Activated naive CD8-positive, alpha-beta T cell treated with anti-CD3 and anti-CD28 coated beads, Interleukin-2, amount 10 ng/mL, durations not matched to agents 7 days and 5 days (primary cell): ENCODE results near the gene RPN1. TPM values are rescaled to one million over a fixed set of nuclear protein-coding genes. Genes with fewer than 3 reads are reported as not detected.

Experiments used
- ATAC-seq: fragments of 150-1000 bp; cut with Tn5 transposase; one replicate; pipeline ENCODE4 v1.10.0; 2021; ENCODE audit warnings: low read depth, moderate library complexity
- POLR2A ChIA-PET: fragments of 350-600 bp; sonication (Branson Sonifier 250); formaldehyde crosslinking; loops from one replicate; lab custom pipeline; 2021; ENCODE audit warnings: antibody characterized with exemption; lab: Charles Lee
- DNase-seq: peaks from one replicate; pipeline ENCODE4 v3.0.0; 2021
- H3K27ac Mint-ChIP-seq: one replicate; pipeline ENCODE4 v1.8.0; 2022; ENCODE audit warnings: mild to moderate bottlenecking, mixed read lengths
- H3K27me3 Mint-ChIP-seq: one replicate; pipeline ENCODE4 v1.8.0; 2022; ENCODE audit warnings: mild to moderate bottlenecking, moderate library complexity, mixed read lengths
- H3K36me3 Mint-ChIP-seq: one replicate; pipeline ENCODE4 v1.8.0; 2021; ENCODE audit warnings: mild to moderate bottlenecking, mixed read lengths
- H3K4me1 Mint-ChIP-seq: one replicate; pipeline ENCODE4 v1.8.0; 2021; ENCODE audit warnings: mixed read lengths
- H3K4me3 Mint-ChIP-seq: one replicate; pipeline ENCODE4 v1.8.0; 2022; ENCODE audit warnings: mild to moderate bottlenecking, moderate library complexity, mixed read lengths
- H3K9me3 Mint-ChIP-seq: one replicate; pipeline ENCODE4 v1.8.0; 2021; ENCODE audit warnings: mixed read lengths
- total RNA-seq, 2 experiments: library from RNA; stranded (reverse); gene quantifications; one replicate each; pipeline ENCODE4 v1.2.3, GENCODE V29; 2021

The RPN1 gene
- total RNA-seq, 2 experiments from 2014 or later = 117 to 118 TPM

GRCh38 chr3:128616516-128617269 is 33.9 kb downstream of the RPN1 start:
- H3K4me3 Mint-ChIP-seq = peak overlapping the region; percentile 89
- H3K4me1 Mint-ChIP-seq = peaks cover 30% of the 10 kb centered on the region
- no peaks in the 10 kb centered on the region for H3K9me3 Mint-ChIP-seq
- DNase-seq = no peak
- POLR2A ChIA-PET = interaction anchor here (0.9 to 2.2 kb wide), 10 partner anchors 8 to 699 kb away, joined by 3 to 13 read pairs (median 7); partner anchors contain the start of genes ACAD9 and RPN1
- peak overlapping the region; percentile 86 for H3K27ac Mint-ChIP-seq
- H3K27me3 Mint-ChIP-seq = no peaks in the 10 kb centered on the region
- no peak for ATAC-seq
- peaks cover 23% of the 10 kb centered on the region for H3K36me3 Mint-ChIP-seq

- H3K4me1 Mint-ChIP-seq = peaks cover 12% of the 10 kb centered on the region
- peak overlapping the region; percentile 50 for H3K27ac Mint-ChIP-seq
- no peaks in the 10 kb centered on the region for H3K9me3 Mint-ChIP-seq
- POLR2A ChIA-PET = no interaction called here
- no peak for DNase-seq
- peaks cover 9% of the 10 kb centered on the region for H3K36me3 Mint-ChIP-seq
- no peak overlapping the region for H3K4me3 Mint-ChIP-seq
- H3K27me3 Mint-ChIP-seq = no peaks in the 10 kb centered on the region
- no peak for ATAC-seq
Observed at GRCh38 chr3:128614076-128614475, 36.5 kb downstream of the RPN1 start.

DNA sequence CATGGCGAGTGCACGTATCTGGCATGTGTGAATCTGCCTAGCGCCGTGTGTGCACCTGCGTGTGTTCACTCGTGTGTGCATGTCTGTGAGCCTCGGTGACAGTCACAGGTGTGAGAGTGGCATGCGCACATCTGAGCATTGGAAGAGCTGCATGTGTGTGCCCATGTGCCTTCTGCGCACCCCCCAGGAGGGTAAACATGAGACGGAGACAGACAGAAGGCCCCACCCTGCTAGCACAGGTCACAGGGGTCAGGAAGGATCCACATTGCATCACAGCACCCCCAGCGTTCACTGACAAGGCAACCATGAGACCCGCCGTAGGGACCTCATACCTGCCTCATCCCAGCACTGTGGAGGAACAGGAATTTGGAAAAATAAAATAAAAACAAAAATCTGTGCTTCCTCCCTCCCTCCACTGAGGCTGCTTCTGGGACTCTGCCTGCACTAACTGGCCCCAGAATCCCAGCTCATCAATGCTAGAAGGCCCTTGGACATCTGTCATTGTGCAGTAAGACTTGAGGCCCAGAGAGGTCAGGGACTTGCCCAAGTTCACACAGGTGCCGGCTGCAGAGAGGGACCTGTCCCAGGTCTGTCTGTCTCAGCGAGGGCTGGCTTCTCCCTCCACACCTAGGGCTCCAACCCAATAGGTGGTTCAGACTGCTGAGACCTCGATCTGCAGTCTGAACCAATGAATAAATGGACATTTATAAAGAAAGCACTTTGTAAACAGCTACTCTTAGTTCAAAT is 37.4 kb downstream of the RPN1 start:
- ATAC-seq (no peak), DNase-seq (no peak)
- H3K9me3 Mint-ChIP-seq = no peaks in the 10 kb centered on the region
- POLR2A ChIA-PET = no interaction called here
- no peaks in the 10 kb centered on the region for H3K27me3 Mint-ChIP-seq
- no peak overlapping the region for H3K27ac Mint-ChIP-seq
- H3K36me3 Mint-ChIP-seq = peaks cover 1% of the 10 kb centered on the region
- peaks cover 5% of the 10 kb centered on the region for H3K4me1 Mint-ChIP-seq
- no peak overlapping the region for H3K4me3 Mint-ChIP-seq

DNA sequence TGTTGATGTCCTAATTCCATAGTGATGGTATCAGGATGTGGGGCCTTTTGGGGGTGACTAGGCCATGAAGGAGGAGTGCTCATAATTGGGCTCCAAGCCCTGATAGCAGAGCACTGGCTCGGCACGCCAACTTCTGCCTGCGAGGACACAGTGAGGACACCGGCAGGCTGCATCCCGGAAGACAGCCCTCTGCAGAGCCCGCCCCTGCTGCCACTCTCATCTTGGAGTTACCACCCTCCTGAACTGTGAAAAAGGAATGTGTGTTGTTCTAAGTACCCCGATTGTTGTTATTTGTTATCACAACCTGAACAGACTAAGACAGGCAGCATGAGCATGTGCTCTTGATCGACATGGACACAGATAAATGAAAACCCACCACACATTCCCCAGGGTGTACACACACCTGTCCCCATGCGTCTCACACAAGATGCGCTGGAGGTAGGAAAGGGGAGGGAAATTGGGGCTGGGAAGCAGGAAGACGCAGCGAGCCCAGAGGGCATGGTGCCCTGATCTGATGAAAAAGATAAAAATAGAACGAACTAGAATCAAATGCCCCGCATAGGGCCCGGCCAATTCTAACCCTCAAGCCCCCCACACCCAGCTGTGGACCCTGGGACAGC is 40.1 kb downstream of the RPN1 start:
- Mint-ChIP-seq H3K36me3 (no peaks in the 10 kb centered on the region), H3K4me1 (peaks cover 1% of the 10 kb centered on the region), H3K4me3 (no peak overlapping the region), H3K9me3 (no peaks in the 10 kb centered on the region), H3K27ac (no peak overlapping the region), H3K27me3 (peaks cover 8% of the 10 kb centered on the region)
- DNase-seq (no peak), ATAC-seq (no peak)
- POLR2A ChIA-PET = no interaction called here

GRCh38 chr3:128609294-128609693 is 41.3 kb downstream of the RPN1 start:
- no peak for DNase-seq
- no peak overlapping the region for H3K27ac Mint-ChIP-seq
- H3K4me1 Mint-ChIP-seq = peaks cover 1% of the 10 kb centered on the region
- H3K27me3 Mint-ChIP-seq = peaks cover 13% of the 10 kb centered on the region
- POLR2A ChIA-PET = interaction anchor here (1.9 kb wide), 1 partner anchor 8 kb away, joined by 7 read pairs; no protein-coding TSS in a partner anchor
- no peak overlapping the region for H3K4me3 Mint-ChIP-seq
- no peak for ATAC-seq
- no peaks in the 10 kb centered on the region for H3K36me3 Mint-ChIP-seq
- H3K9me3 Mint-ChIP-seq = no peaks in the 10 kb centered on the region

GRCh38 chr3:128607710-128608048 is 42.9 kb downstream of the RPN1 start:
- DNase-seq = no peak
- Mint-ChIP-seq H3K4me1 (peaks cover 1% of the 10 kb centered on the region), H3K9me3 (no peaks in the 10 kb centered on the region), H3K36me3 (no peaks in the 10 kb centered on the region), H3K4me3 (no peak overlapping the region), H3K27ac (no peak overlapping the region), H3K27me3 (peaks cover 13% of the 10 kb centered on the region)
- ATAC-seq = no peak
- POLR2A ChIA-PET = no interaction called here

DNA sequence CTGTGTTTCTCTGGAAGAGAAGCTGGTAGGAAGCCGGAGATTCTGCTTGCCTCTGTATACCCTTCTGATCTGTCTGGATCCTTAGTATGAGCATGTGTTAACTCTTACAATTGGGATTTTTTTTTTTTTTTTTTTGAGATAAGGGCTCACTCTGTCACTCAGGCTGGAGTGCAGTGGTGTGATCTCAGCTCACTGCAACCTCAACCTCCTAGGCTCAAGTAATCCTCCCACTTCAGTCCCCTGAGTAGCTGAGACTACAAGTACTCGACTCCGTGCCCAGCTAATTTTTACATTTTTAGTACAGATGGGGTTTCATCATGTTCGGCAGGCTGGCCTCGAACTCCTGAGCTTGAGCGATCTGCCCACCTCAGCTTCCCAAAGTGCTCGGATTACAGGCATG is 44.5 kb downstream of the RPN1 start:
- POLR2A ChIA-PET = no interaction called here
- no peak overlapping the region for H3K4me3 Mint-ChIP-seq

GRCh38 chr3:128605091-128606046 is 45.2 kb downstream of the RPN1 start:
- Mint-ChIP-seq H3K27ac (no peak overlapping the region), H3K4me1 (peaks cover 1% of the 10 kb centered on the region)

More for the DNA sequence above, 44.5 kb downstream of the RPN1 start:
- DNase-seq (no peak), ATAC-seq (no peak)
- no peaks in the 10 kb centered on the region for H3K9me3 Mint-ChIP-seq
- H3K27ac Mint-ChIP-seq = no peak overlapping the region
- peaks cover 1% of the 10 kb centered on the region for H3K4me1 Mint-ChIP-seq
- peaks cover 13% of the 10 kb centered on the region for H3K27me3 Mint-ChIP-seq
- H3K36me3 Mint-ChIP-seq = no peaks in the 10 kb centered on the region

DNA sequence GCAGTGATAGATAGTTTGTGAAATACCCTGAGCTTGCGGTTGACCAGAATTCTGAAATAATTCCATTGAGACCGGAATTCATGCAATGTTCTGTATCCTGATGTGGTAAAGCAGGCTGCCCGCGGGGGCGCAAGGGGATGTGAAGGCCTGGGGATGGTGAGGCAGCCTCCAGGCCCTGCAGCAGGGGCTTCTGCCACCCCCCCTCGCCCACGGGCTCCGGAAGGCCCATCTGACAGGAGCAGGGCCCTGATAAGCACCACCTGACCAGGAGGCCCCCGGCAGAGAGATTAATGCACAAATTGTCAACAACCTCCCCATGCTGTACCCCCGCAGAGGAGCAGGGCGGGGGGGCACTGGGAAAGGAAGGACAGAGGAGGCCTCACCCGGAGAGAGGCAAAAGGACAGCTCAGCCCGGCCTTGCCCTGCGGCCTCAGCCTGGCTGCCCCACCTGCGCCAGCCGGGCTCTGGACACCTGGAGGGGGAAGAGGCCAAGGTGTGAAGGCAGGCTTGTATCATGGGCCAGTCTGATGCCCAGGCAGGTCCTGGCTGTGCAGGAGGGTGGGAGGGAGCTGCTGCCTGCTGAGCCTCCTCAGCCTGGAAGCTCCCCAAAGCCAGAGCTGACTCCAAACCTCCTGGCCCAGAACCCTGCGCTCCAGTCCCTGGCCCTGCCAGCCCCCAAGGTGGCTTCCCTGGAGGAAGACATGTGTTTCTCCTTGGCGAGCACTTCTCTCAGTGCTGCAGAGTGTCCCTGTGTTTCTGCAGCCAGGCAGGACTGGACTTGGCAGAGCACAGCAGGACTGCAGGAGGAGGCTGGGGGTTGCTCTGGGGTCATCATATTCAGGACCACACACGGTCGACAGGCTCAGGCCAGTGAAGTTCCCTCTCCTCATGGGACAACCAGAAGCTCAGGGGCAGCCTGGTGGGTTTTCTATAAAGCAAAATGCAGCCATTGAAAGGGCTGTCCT is 46.5 kb downstream of the RPN1 start:
- no peaks in the 10 kb centered on the region for H3K9me3 Mint-ChIP-seq
- POLR2A ChIA-PET = no interaction called here
- no peak for DNase-seq
- H3K36me3 Mint-ChIP-seq = no peaks in the 10 kb centered on the region
- ATAC-seq = no peak
- no peak overlapping the region for H3K4me3 Mint-ChIP-seq
- no peak overlapping the region for H3K27ac Mint-ChIP-seq
- peaks cover 1% of the 10 kb centered on the region for H3K4me1 Mint-ChIP-seq
- peaks cover 13% of the 10 kb centered on the region for H3K27me3 Mint-ChIP-seq

More at GRCh38 chr3:128605091-128606046, 45.2 kb downstream of the RPN1 start:
- H3K9me3 Mint-ChIP-seq = no peaks in the 10 kb centered on the region
- no peak for ATAC-seq
- no peaks in the 10 kb centered on the region for H3K36me3 Mint-ChIP-seq
- DNase-seq = no peak
- H3K27me3 Mint-ChIP-seq = peaks cover 13% of the 10 kb centered on the region
- POLR2A ChIA-PET = no interaction called here
- no peak overlapping the region for H3K4me3 Mint-ChIP-seq

- no peak overlapping the region for H3K4me3 Mint-ChIP-seq
- H3K9me3 Mint-ChIP-seq = no peaks in the 10 kb centered on the region
- DNase-seq (no peak), ATAC-seq (no peak)
- no peaks in the 10 kb centered on the region for H3K36me3 Mint-ChIP-seq
- peaks cover 13% of the 10 kb centered on the region for H3K27me3 Mint-ChIP-seq
- no peak overlapping the region for H3K27ac Mint-ChIP-seq
- POLR2A ChIA-PET = no interaction called here
- H3K4me1 Mint-ChIP-seq = no peaks in the 10 kb centered on the region
Observed at GRCh38 chr3:128603313-128603712, 47.3 kb downstream of the RPN1 start.

DNA sequence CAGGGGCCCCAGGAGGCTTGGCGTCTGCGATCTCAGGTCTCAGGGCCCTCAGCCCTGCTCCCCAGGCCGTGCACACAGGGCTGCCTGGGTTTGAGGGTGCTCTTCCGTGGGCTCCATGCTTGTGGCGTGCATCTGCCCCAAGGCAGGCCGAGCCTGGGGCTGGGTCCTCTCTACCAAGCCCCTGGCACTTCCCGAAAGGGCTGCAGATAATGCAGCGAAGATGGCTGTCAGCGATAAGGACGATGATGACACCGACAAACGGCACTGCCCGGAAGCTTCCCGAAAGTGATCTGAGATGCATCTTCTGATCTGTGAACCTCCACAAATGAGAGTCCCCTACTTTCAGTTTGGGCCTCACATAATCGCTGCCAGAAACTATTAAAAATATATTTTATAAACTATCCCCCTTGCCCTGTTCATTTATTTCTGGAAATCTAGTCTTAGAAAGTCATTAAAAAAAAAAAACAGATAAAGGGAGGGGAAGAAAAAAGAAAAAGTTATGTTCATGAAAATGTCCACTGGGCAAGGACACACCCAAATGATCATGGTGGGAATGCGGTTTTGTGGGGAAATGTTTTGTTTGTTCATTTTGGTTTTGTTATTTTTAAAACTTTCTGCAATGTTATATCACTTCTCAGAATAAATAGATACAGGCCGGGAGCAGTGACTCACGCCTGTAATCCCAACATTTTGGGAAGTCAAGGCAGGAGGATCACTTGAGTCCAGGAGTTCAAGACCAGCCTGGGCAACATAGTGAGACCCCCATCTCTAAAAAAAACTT is 51.5 kb downstream of the RPN1 start:
- Mint-ChIP-seq H3K36me3 (no peaks in the 10 kb centered on the region), H3K27ac (no peak overlapping the region)
- POLR2A ChIA-PET = interaction anchor here (0.7 kb wide), 1 partner anchor 21 kb away, joined by 4 read pairs; no protein-coding TSS in a partner anchor

More for the DNA sequence above, 51.5 kb downstream of the RPN1 start:
- H3K27me3 Mint-ChIP-seq = no peaks in the 10 kb centered on the region
- H3K4me1 Mint-ChIP-seq = peaks cover 11% of the 10 kb centered on the region
- ATAC-seq (no peak), DNase-seq (no peak)
- H3K9me3 Mint-ChIP-seq = no peaks in the 10 kb centered on the region
- H3K4me3 Mint-ChIP-seq = no peak overlapping the region
